Measurements from ENCODE around the gene TBC1D1.

TBC1D1 gene

DNA sequence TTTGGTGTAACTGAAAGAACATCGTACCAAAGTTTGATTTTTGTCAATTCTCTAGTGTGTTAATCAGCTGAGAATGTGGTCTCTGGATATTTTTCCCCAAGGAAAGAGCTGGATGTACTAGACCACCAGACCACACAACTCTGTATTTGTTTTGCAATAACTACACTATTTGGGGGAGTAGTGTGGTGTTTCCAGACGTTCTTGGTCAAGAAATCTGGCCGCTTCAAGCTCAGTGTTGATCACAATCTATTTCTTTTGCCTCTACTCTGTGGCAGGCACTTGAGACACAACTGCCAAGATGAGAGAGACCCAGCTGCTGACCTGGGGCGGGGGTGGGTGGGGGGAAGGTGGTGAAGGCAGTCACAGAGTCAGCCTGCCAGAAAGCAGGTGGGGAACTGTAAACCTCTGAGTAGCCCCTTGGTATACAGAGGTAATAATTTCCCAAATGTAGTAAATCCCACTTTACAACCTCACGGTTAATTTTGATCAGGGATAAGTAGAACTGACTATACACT is 99.9 kb downstream of the TBC1D1 start:
- no peak for DNase-seq (ENCODE audit: low read depth in 2 of 2)

DNA sequence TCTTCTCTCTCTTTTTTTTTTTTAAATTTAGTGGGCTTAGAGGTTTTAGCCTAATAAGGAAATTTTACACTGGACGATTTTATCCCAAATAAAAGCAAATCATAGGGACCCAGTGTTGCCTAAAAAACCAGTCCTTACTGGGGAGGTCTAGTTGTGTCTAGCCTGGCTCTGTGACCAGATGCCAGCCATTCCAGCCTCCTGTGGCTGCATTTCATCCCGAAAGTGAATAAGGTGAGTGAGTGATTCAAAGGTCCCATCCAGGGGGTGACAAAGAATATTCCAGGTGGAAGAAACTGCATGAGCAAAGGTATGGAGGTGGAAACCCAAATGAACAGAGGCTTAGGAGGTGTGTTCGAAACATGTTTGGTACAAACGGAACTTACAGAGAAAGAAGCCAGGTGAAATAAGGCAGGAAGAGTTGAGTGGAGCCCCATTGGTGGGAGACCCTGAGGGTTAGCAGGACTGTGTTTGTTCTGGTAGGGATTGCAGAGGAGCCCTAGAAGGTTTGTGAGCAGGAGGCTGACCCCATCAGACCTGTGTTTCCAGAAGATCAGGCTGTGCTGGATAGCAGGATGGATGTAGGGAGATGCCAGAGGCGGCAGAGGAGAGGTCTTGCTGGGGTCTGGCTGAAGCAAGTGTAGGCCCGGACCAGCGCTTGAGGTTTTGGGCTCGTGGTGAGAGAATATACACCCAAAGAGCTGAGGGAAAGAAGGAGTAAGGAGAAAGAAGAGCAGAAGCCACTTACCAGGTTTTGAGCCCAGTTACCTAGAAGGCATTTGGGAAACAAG is 100.9 kb downstream of the TBC1D1 start:
- no peak for DNase-seq (ENCODE audit: low read depth in 2 of 2)

DNA sequence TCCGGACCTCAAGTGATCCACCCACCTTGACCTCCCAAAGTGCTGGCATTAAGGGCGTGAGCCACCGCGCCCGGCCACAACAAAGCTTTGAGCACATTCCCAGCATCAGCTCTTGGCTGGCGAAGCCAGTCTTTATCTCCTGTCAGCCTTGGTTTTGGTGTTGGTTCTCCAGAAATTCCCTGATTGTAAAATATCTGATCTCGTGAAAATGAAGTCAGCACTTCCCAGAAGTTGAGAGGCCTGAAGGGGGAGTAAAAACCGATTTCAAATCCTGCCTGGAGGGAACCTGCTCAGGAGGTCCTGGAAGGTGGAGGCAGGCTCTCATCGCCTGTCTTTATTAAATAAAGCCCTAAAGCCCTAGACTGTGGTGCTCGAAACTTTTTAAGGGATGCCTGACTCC is 102.9 kb downstream of the TBC1D1 start:
- DNase-seq (ENCODE audit: low read depth in 2 of 2): no peak

DNA sequence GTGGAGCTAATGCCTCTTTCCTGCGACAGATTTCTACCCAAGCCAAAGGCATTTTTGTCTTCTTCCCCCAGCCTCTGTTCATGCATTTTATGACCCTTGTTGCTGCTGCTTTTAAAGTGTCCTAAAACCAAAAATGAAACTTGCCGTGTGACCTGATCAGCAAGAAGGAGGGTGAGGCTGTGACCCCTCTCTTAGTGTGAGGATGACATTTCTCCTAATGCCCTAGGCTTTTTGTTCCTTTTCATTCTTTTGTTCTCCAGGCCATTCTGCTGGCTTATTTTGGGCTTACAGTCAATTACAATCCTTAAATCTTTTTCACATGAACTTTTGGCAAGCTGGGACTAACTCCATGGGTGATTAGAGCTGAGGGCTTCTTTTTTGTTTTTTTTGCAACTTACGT is 103.7 kb downstream of the TBC1D1 start:
- DNase-seq (ENCODE audit: low read depth in 2 of 2): no peak

DNA sequence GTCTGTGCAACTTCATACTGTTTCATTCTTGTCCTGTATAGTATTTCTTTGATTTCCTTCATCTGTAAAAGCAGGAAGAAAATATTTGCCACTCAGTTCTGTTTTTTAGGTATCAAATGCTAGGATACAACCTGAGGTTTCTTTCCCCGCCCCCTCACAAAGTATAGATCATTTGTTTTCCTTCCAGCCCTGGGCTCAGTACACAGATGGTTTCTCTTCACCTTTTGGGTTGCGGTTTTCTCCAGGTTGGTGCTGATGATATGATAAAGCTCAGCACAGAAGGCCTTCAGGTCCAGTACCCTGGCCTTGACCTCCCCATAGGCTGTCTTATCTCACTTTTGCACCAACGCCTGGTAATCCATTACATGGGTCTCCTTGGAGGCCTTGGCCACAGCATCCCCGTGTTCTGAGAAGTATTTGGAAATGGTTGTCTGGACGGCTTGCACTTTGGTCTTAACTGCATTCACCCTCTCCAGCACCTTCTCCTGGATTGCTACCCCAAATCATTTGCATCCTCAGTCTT is 104.5 kb downstream of the TBC1D1 start:
- DNase-seq (ENCODE audit: low read depth in 2 of 2): no peak

DNA sequence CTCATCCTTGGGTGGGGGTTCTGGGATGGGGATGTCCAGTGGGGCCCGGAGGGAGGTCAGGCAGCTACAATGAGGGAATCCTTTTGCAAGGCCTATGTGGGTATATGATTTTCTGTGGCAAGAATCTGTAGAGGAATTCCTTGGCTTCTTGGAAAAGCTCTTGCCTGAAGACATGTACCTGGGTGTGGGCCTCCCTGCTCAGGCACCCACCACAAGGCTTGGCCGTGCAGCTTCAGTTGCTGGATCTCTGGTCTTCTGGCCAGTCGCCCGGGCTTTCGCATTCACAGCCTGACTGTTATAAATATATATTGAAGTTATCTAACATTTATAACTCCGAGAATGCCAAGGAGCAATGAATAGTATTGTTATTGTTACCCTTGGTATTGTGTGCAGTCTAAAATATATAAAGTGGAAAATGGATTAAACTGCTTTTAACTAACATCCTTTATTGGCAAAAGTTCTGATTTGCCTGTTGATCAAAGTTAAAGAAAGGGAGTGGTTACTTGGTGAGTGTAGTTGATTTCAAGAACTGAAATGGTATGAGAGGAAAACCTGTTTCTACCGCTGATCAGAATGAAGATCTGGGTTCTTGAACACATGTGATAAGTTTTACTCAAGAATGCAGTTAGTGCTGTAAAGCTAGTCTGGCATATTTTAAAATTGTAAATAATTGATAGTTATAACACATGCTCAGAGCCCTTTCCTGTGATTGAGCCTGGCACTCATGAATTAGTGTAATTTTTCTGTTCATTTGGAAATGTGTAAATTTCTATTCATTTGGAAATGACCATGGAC is 105.3 kb downstream of the TBC1D1 start:
- DNase-seq (ENCODE audit: low read depth in 2 of 2): no peak

GRCh38 chr4:37998226-37998625 is 107.3 kb downstream of the TBC1D1 start:
- DNase-seq (ENCODE audit: low read depth in 2 of 2): no peak

- no peak for DNase-seq (ENCODE audit: low read depth in 2 of 2)
These were observed 108.3 kb downstream of the TBC1D1 start for GRCh38 chr4:37999000-37999716.

- no peak for DNase-seq (ENCODE audit: low read depth in 2 of 2)
These were observed 109.1 kb downstream of the TBC1D1 start for GRCh38 chr4:37999965-38000364.

- no peak for DNase-seq (ENCODE audit: low read depth in 2 of 2)
These were observed 111.0 kb downstream of the TBC1D1 start for GRCh38 chr4:38001927-38002326.

GRCh38 chr4:38002451-38003071 is 111.7 kb downstream of the TBC1D1 start:
- no peak for DNase-seq (ENCODE audit: low read depth in 2 of 2)

DNA sequence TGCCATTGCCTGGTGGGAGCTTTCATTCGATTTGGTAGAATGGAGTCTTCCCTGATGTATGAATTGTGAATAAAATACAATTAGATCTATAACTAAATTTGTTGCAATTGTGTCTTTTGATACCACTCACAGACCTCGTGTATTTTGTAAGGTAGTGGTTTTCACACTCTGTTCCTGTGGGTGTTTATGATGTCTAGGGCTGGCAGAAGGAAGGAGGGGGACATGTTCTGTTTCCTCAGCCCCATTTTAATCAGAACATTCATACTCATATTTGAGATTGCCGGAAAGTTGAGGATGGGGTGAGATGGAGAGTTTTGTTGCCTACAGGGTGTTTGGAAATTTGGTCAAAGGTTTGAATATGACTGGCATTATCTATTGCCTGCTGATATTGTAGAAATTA is 112.2 kb downstream of the TBC1D1 start:
- DNase-seq (ENCODE audit: low read depth in 2 of 2): no peak

- no peak for DNase-seq (ENCODE audit: low read depth in 2 of 2)
These were observed 112.7 kb downstream of the TBC1D1 start for GRCh38 chr4:38003628-38004027.

GRCh38 chr4:38004062-38004461 is 113.2 kb downstream of the TBC1D1 start:
- DNase-seq (ENCODE audit: low read depth in 2 of 2): no peak

DNA sequence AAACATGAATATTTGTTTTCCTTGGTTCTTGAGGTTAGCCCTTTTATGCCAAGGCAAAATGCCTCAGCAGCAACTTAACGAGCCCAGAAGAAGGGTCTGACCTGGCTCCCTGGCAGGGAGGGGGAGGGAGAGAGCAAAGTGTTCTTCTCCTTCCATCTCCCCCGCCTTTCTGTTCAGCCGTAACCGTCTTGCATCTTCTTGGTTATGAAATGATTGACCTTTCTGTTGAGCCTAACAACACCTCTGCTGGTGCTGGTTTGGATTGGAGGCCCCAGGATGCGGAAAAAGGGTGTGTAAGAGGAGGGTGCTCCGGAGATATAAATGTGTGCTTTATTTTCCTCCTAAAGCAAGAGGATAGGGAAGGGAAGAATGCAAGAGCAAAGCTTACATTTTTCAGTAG is 114.0 kb downstream of the TBC1D1 start:
- no peak for DNase-seq (ENCODE audit: low read depth in 2 of 2)

DNA sequence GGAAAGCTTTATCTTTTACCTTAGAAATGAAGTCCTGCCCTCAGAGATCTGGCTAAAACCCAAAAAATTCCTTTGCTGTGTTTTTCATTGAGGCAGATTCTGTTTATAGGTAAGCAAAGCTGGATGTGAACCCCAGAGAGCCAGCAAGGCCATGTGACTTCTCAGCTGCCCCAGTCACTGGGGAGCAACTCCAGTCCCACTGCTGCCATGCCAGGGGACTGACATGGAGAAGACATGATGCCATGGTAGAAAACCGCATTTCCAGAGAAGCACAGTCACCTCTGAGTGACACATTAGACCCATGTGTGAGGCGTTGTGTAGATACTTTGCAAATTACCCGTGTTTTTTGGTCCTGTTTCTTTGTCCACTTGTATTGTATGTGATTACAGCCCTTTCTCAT is 114.8 kb downstream of the TBC1D1 start:
- no peak for DNase-seq (ENCODE audit: low read depth in 2 of 2)

- DNase-seq (ENCODE audit: low read depth in 2 of 2): no peak
These were observed 116.8 kb downstream of the TBC1D1 start for GRCh38 chr4:38007645-38008044.

- no peak for DNase-seq (ENCODE audit: low read depth in 2 of 2)
These were observed 117.7 kb downstream of the TBC1D1 start for GRCh38 chr4:38008571-38009021.

GRCh38 chr4:38009421-38009820 is 118.5 kb downstream of the TBC1D1 start:
- DNase-seq (ENCODE audit: low read depth in 2 of 2): no peak

GRCh38 chr4:38009949-38010348 is 119.1 kb downstream of the TBC1D1 start:
- no peak for DNase-seq (ENCODE audit: low read depth in 2 of 2)

DNA sequence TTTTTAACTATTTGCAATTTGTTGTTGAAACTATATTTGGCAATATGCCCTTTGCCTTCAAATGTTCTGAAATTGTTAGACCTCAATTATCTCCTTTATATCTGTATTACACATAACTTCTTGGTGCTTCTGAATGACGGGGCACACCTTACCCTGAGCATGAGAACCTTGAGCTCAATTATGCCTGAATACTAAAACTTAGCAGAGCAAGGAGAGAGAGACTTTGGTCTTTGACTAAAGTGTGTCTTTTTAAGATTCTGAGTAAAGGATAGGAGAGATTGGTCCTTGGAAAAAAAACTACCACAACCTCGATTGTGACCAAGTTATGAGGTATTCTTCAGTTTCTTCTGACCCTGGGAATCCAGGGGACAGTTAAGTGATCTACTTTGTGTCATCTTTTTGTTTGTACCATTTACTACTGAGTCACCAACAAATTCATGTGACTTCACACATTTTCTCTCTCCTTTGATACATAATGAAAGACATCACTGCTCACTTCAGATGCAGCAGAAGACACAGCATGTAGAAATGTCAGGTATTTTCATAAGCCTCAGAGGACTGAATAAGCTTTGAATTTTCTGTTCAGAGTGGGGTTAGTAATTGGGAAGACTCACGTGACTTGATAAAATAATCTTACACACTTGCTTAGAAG is 120.8 kb downstream of the TBC1D1 start:
- DNase-seq (ENCODE audit: low read depth in 2 of 2): no peak

All from stimulated activated CD4-positive, alpha-beta T cell treated with anti-CD3 and anti-CD28 coated beads, Interleukin-1b, Interleukin-23, amount 100 ng/mL, for 4 hours (primary cell).